WTC11 (cell line): Measurements from ENCODE around the gene A1BG. TPM values are rescaled to one million over a fixed set of nuclear protein-coding genes. Genes with fewer than 3 reads are reported as not detected.

Experiments
- ATAC-seq: fragments of 200-7000 bp; cut with Tn5 transposase; 2 replicates; pipeline ENCODE4 v1.10.0; 2021; ENCODE audit warnings: mild to moderate bottlenecking, moderate library complexity
- CTCF ChIA-PET: fragments of 300-600 bp; sonication (Branson Sonifier 250); formaldehyde crosslinking; loops from one replicate; lab custom pipeline; 2021; ENCODE audit warnings: antibody characterized with exemption; lab: Charles Lee
- POLR2A ChIA-PET: fragments of 350-600 bp; sonication (Branson Sonifier 250); formaldehyde crosslinking; loops from one replicate; lab custom pipeline; 2021; ENCODE audit warnings: antibody characterized with exemption; lab: Charles Lee
- DNase-seq: peaks from one replicate; pipeline ENCODE4 v3.0.0; 2021; ENCODE audit warnings: low spot score
- H3K27ac Mint-ChIP-seq: 2 replicates; pipeline ENCODE4 v1.8.0; 2021; ENCODE audit warnings: mixed read lengths
- H3K27me3 Mint-ChIP-seq: 2 replicates; pipeline ENCODE4 v1.8.0; 2021; ENCODE audit warnings: low read depth, mild to moderate bottlenecking, moderate library complexity, mixed read lengths
- H3K36me3 Mint-ChIP-seq: 2 replicates; pipeline ENCODE4 v1.8.0; 2021; ENCODE audit warnings: mixed read lengths
- H3K4me1 Mint-ChIP-seq: 2 replicates; pipeline ENCODE4 v1.8.0; 2022; ENCODE audit warnings: mixed read lengths
- H3K4me3 Mint-ChIP-seq: 2 replicates; pipeline ENCODE4 v1.8.0; 2021; ENCODE audit warnings: mild to moderate bottlenecking, moderate library complexity, mixed read lengths
- H3K9me3 Mint-ChIP-seq: 2 replicates; pipeline ENCODE4 v1.8.0; 2021; ENCODE audit warnings: mixed read lengths
- AFF4 ChIP-seq: sonication (generic); formaldehyde crosslinking; IDR thresholded peaks from 2 replicates; pipeline ENCODE4 v1.8.1; 2023; ENCODE audit warnings: mild to moderate bottlenecking, missing genetic modification reagents, borderline replicate concordance
- ATF2 ChIP-seq: sonication (generic); formaldehyde crosslinking; IDR thresholded peaks from 2 replicates; pipeline ENCODE4 v1.8.1; 2022; ENCODE audit warnings: low read depth, missing genetic modification reagents, borderline replicate concordance
- ATF6 ChIP-seq: sonication (generic); formaldehyde crosslinking; IDR thresholded peaks from 2 replicates; pipeline ENCODE4 v1.8.1; 2023; ENCODE audit warnings: mild to moderate bottlenecking, missing genetic modification reagents
- CREB1 ChIP-seq: sonication (generic); formaldehyde crosslinking; IDR thresholded peaks from 2 replicates; pipeline ENCODE4 v1.8.0; 2023; ENCODE audit warnings: mild to moderate bottlenecking, missing genetic modification reagents
- E2F4 ChIP-seq: sonication (generic); formaldehyde crosslinking; IDR thresholded peaks from 2 replicates; pipeline ENCODE4 v1.8.1; 2022; ENCODE audit warnings: low read depth, mild to moderate bottlenecking, moderate library complexity, missing genetic modification reagents, borderline replicate concordance
- ELF4 ChIP-seq: sonication (generic); formaldehyde crosslinking; IDR thresholded peaks from 2 replicates; pipeline ENCODE4 v1.8.1; 2022; ENCODE audit warnings: low read depth, mild to moderate bottlenecking, moderate library complexity, missing genetic modification reagents
- EMX1 ChIP-seq: fragments of 250-450 bp; sonication (Bioruptor Pico); IDR thresholded peaks from 2 replicates; pipeline ENCODE4 v1.8.0; 2021; ENCODE audit warnings: mild to moderate bottlenecking
- GTF2I ChIP-seq: fragments of 250-450 bp; sonication (Bioruptor Pico); conservative IDR thresholded peaks from 2 replicates; pipeline ENCODE4 v1.4.0; 2021; ENCODE audit warnings: mild to moderate bottlenecking
- IRF1 ChIP-seq: sonication (generic); formaldehyde crosslinking; IDR thresholded peaks from 2 replicates; pipeline ENCODE4 v1.8.0; 2023; ENCODE audit warnings: missing genetic modification reagents
- JAZF1 ChIP-seq: fragments of 250-450 bp; sonication (Bioruptor Pico); IDR thresholded peaks from 2 replicates; pipeline ENCODE4 v1.9.0; 2021; ENCODE audit warnings: moderate library complexity, mild to moderate bottlenecking, inconsistent platforms
- PREB ChIP-seq: sonication (generic); formaldehyde crosslinking; IDR thresholded peaks from 2 replicates; pipeline ENCODE4 v1.8.1; 2022; ENCODE audit warnings: mild to moderate bottlenecking, missing genetic modification reagents, moderate library complexity, borderline replicate concordance
- SMAD4 ChIP-seq: sonication (generic); formaldehyde crosslinking; IDR thresholded peaks from 2 replicates; pipeline ENCODE4 v1.8.0; 2022; ENCODE audit warnings: mild to moderate bottlenecking, missing genetic modification reagents
- ZNF121 ChIP-seq: sonication (generic); formaldehyde crosslinking; IDR thresholded peaks from 2 replicates; pipeline ENCODE4 v1.8.0; 2023; ENCODE audit warnings: missing genetic modification reagents
- ZNF138 ChIP-seq: sonication (generic); formaldehyde crosslinking; conservative IDR thresholded peaks from 2 replicates; pipeline ENCODE4 v1.8.1; 2022; ENCODE audit warnings: mild to moderate bottlenecking, moderate library complexity, missing genetic modification reagents
- ZNF416 ChIP-seq: fragments of 250-450 bp; sonication (Bioruptor Pico); IDR thresholded peaks from 2 replicates; pipeline ENCODE4 v1.9.0; 2021; ENCODE audit warnings: mild to moderate bottlenecking, inconsistent platforms
- ZNF425 ChIP-seq: fragments of 250-450 bp; sonication (Bioruptor Pico); conservative IDR thresholded peaks from 2 replicates; pipeline ENCODE4 v1.9.0; 2021; ENCODE audit warnings: mild to moderate bottlenecking
- ZNF671 ChIP-seq: fragments of 250-450 bp; sonication (Bioruptor Pico); IDR thresholded peaks from 2 replicates; pipeline ENCODE4 v1.8.0; 2021; ENCODE audit warnings: mild to moderate bottlenecking
- ZSCAN18 ChIP-seq: fragments of 250-450 bp; sonication (Bioruptor Pico); IDR thresholded peaks from 2 replicates; pipeline ENCODE4 v2.1.2; 2022; ENCODE audit warnings: mild to moderate bottlenecking, moderate library complexity
- total RNA-seq: library from RNA; stranded (reverse); gene quantifications from 3 replicates; pipeline ENCODE4 v1.2.3, GENCODE V29; 2021

The A1BG gene
- total RNA-seq, 1 experiment from 2014 or later = 24.3 TPM

- H3K9me3 Mint-ChIP-seq = peaks cover 3% of the 10 kb centered on the region; the same call in 1 of the 2 replicates
- no peak overlapping the region for H3K27ac Mint-ChIP-seq
- ATAC-seq (no peak), DNase-seq (no peak)
- CTCF ChIA-PET = no interaction called here
- no peaks in the 10 kb centered on the region for H3K27me3 Mint-ChIP-seq
- H3K4me3 Mint-ChIP-seq = no peak overlapping the region
- POLR2A ChIA-PET = interaction anchor here (0.6 kb wide), 1 partner anchor 36 kb away, joined by 4 read pairs; no protein-coding TSS in a partner anchor
- H3K4me1 Mint-ChIP-seq = no peaks in the 10 kb centered on the region
- peaks cover 24% of the 10 kb centered on the region for H3K36me3 Mint-ChIP-seq
- TF ChIP-seq CREB1 (CRISPR knock-in tag) = no peak
- no peak for TF ChIP-seq ATF2 (CRISPR knock-in tag)
- TF ChIP-seq ZNF671 (CRISPR knock-in tag) = no peak
- no peak for TF ChIP-seq GTF2I (CRISPR knock-in tag)
- TF ChIP-seq ZNF121 = no peak
These were observed 17.7 kb downstream of the A1BG start for GRCh38 chr19:58335630-58336029.

GRCh38 chr19:58334691-58335249 lies 18.5 kb downstream of the A1BG start:
- no peaks in the 10 kb centered on the region for H3K27me3 Mint-ChIP-seq
- ChIA-PET CTCF (no interaction called here), POLR2A (no interaction called here)
- no peak overlapping the region for H3K27ac Mint-ChIP-seq
- ATAC-seq (no peak), DNase-seq (no peak)
- no peak overlapping the region for H3K4me3 Mint-ChIP-seq
- H3K9me3 Mint-ChIP-seq = peaks cover 3% of the 10 kb centered on the region; the same call in 1 of the 2 replicates
- H3K36me3 Mint-ChIP-seq = peaks cover 21% of the 10 kb centered on the region
- no peaks in the 10 kb centered on the region for H3K4me1 Mint-ChIP-seq
- TF ChIP-seq ATF6 (CRISPR knock-in tag) = no peak
- no peak for TF ChIP-seq JAZF1
- no peak for TF ChIP-seq ZSCAN18 (CRISPR knock-in tag)
- no peak for TF ChIP-seq ZNF138
- TF ChIP-seq IRF1 (CRISPR knock-in tag) = no peak
- TF ChIP-seq ZNF425 = no peak
- no peak for TF ChIP-seq E2F4 (CRISPR knock-in tag)
- no peak for TF ChIP-seq SMAD4 (CRISPR knock-in tag)
- no peak for TF ChIP-seq ZNF416 (CRISPR knock-in tag)
- no peak for TF ChIP-seq EMX1 (CRISPR knock-in tag)
- no peak for TF ChIP-seq PREB (CRISPR knock-in tag)
- no peak for TF ChIP-seq AFF4 (CRISPR knock-in tag)
- TF ChIP-seq ELF4 (CRISPR knock-in tag) = no peak
